GM23338 (cell line): Measurements from ENCODE around the gene TRIM52. TPM values are rescaled to one million over a fixed set of nuclear protein-coding genes. Genes with fewer than 3 reads are reported as not detected.

Experiments used
- ATAC-seq: fragments of 200-7000 bp; cut with Tn5 transposase; 3 replicates; pipeline ENCODE4 v1.9.1; 2020
- DNase-seq: peaks from one replicate; pipeline ENCODE4 v3.0.0-alpha.2; 2015; ENCODE audit warnings: low spot score
- H2AFZ ChIP-seq: fragments of 200-600 bp; sonication (generic); 2 replicates; pipeline ENCODE4 v1.8.0; 2016; ENCODE audit warnings: antibody characterized with exemption, mild to moderate bottlenecking, moderate library complexity
- H3F3A ChIP-seq: fragments of 200-600 bp; sonication (generic); replicated peaks from 2 replicates; pipeline ENCODE4 v1.8.0; 2017; ENCODE audit warnings: antibody characterized with exemption, mixed run types, low read depth
- H3K27ac ChIP-seq: fragments of 200-600 bp; sonication (generic); 2 replicates; pipeline ENCODE4 v1.6.1; 2016; ENCODE audit warnings: low read depth
- H3K27me3 ChIP-seq: fragments of 200-600 bp; sonication (generic); 2 replicates; pipeline ENCODE4 v1.8.0; 2016; ENCODE audit warnings: mild to moderate bottlenecking, mixed run types, moderate library complexity; ENCODE audit not compliant: insufficient read depth
- H3K36me3 ChIP-seq: fragments of 200-600 bp; sonication (generic); 2 replicates; pipeline ENCODE4 v1.8.0; 2016; ENCODE audit warnings: mild to moderate bottlenecking; ENCODE audit not compliant: insufficient read depth
- H3K4me1 ChIP-seq: fragments of 200-600 bp; sonication (generic); 2 replicates; pipeline ENCODE4 v1.8.0; 2016; ENCODE audit warnings: mild to moderate bottlenecking, moderate library complexity; ENCODE audit not compliant: insufficient read depth
- H3K4me2 ChIP-seq: fragments of 200-600 bp; sonication (generic); 2 replicates; pipeline ENCODE4 v1.7.1; 2017; ENCODE audit warnings: mixed run types
- H3K4me3 ChIP-seq: fragments of 200-600 bp; sonication (generic); 2 replicates; pipeline ENCODE4 v1.6.1; 2016; ENCODE audit warnings: mixed run types
- H3K79me2 ChIP-seq: fragments of 200-600 bp; sonication (generic); replicated peaks from 2 replicates; pipeline ENCODE4 v1.8.0; 2017; ENCODE audit warnings: mild to moderate bottlenecking; ENCODE audit not compliant: insufficient read depth
- H3K9me2 ChIP-seq: fragments of 200-600 bp; sonication (generic); 2 replicates; pipeline ENCODE4 v1.8.0; 2017; ENCODE audit not compliant: insufficient read depth
- H4K20me1 ChIP-seq: fragments of 200-600 bp; sonication (generic); replicated peaks from 2 replicates; pipeline ENCODE4 v1.8.0; 2017; ENCODE audit warnings: mild to moderate bottlenecking; ENCODE audit not compliant: insufficient read depth
- H3K27ac Mint-ChIP-seq: 2 replicates; pipeline ENCODE4 v1.8.0; 2020; ENCODE audit warnings: inconsistent platforms, mild to moderate bottlenecking, moderate library complexity, mixed read lengths
- H3K27me3 Mint-ChIP-seq: 3 replicates; pipeline ENCODE4 v1.8.0; 2022; ENCODE audit warnings: low read depth, mild to moderate bottlenecking, moderate library complexity, mixed read lengths, inconsistent platforms; ENCODE audit not compliant: insufficient read depth, poor library complexity
- H3K36me3 Mint-ChIP-seq: 3 replicates; pipeline ENCODE4 v1.8.0; 2021; ENCODE audit warnings: low read depth, mild to moderate bottlenecking, inconsistent platforms, moderate library complexity, mixed read lengths
- H3K4me1 Mint-ChIP-seq: 3 replicates; pipeline ENCODE4 v1.8.0; 2020; ENCODE audit warnings: mild to moderate bottlenecking, inconsistent platforms, mixed read lengths
- H3K4me3 Mint-ChIP-seq: 3 replicates; pipeline ENCODE4 v1.8.0; 2021; ENCODE audit warnings: moderate library complexity, mild to moderate bottlenecking, inconsistent platforms, mixed read lengths
- H3K9me3 Mint-ChIP-seq: 3 replicates; pipeline ENCODE4 v1.8.0; 2020; ENCODE audit warnings: moderate library complexity, mild to moderate bottlenecking, inconsistent platforms, mixed read lengths
- CREB1 ChIP-seq: fragments of 250-450 bp; sonication (Bioruptor Pico); IDR thresholded peaks from 2 replicates; pipeline ENCODE4 v1.5.0; 2020; ENCODE audit warnings: low read depth, mild to moderate bottlenecking, moderate library complexity
- EZH2 ChIP-seq: fragments of 200-600 bp; sonication (generic); IDR thresholded peaks from one replicate; pipeline ENCODE4 v1.8.0; 2017; ENCODE audit warnings: antibody characterized with exemption, mild to moderate bottlenecking, low read depth; ENCODE audit not compliant: unreplicated experiment
- EZH2phosphoT487 ChIP-seq: fragments of 200-600 bp; sonication (generic); IDR thresholded peaks from one replicate; pipeline ENCODE4 v1.8.1; 2018; ENCODE audit warnings: antibody characterized with exemption; ENCODE audit not compliant: unreplicated experiment
- JUNB ChIP-seq: IDR thresholded peaks from one replicate; pipeline ENCODE4 v1.6.1; 2016; ENCODE audit warnings: antibody characterized with exemption; ENCODE audit not compliant: unreplicated experiment
- POLR2AphosphoS5 ChIP-seq: IDR thresholded peaks from 2 replicates; pipeline ENCODE4 v1.6.1; 2016; ENCODE audit warnings: antibody characterized with exemption, low read depth
- REST ChIP-seq: IDR thresholded peaks from one replicate; pipeline ENCODE4 v1.6.1; 2018; ENCODE audit warnings: antibody characterized with exemption; ENCODE audit not compliant: unreplicated experiment
- STAT1 ChIP-seq: IDR thresholded peaks from one replicate; pipeline ENCODE4 v1.6.1; 2016; ENCODE audit warnings: antibody characterized with exemption; ENCODE audit not compliant: unreplicated experiment
- ZNF114 ChIP-seq: fragments of 250-450 bp; sonication (Bioruptor Pico); IDR thresholded peaks from 2 replicates; pipeline ENCODE4 v1.5.0; 2020; ENCODE audit warnings: mild to moderate bottlenecking, moderate library complexity
- ZNF331 ChIP-seq: fragments of 250-450 bp; sonication (Bioruptor Pico); IDR thresholded peaks from 2 replicates; pipeline ENCODE4 v1.5.0; 2020; ENCODE audit warnings: low read depth, mild to moderate bottlenecking, moderate library complexity
- ZNF462 ChIP-seq: fragments of 250-450 bp; sonication (Bioruptor Pico); IDR thresholded peaks from 2 replicates; pipeline ENCODE4 v1.5.0; 2020; ENCODE audit warnings: mild to moderate bottlenecking, moderate library complexity
- polyA plus RNA-seq: library from polyadenylated mRNA; unstranded; fragments of >200 nt; fragmentation: Nextera tagmentation; extraction: Ambion mirVana; gene quantifications from 2 replicates; pipeline ENCODE4 v1.2.1, GENCODE V29; 2016
- total RNA-seq: library from RNA; depleted of rRNA; stranded (reverse); fragments of >200 nt; shearing (Covaris generic); gene quantifications from 2 replicates; pipeline ENCODE4 v1.2.3, GENCODE V29; 2014

The TRIM52 gene
- total and polyA plus RNA-seq, 2 experiments from 2014 or later: 6.2 to 8.1 TPM

GRCh38 chr5:181283347-181283746 lies 22.4 kb upstream of the TRIM52 start:
- peaks cover 2% of the 10 kb centered on the region; the same call in 2 of the 3 replicates for H3K4me1 Mint-ChIP-seq
- peaks cover 5% of the 10 kb centered on the region for H3K27me3 Mint-ChIP-seq
- H3K4me1 ChIP-seq: 0 out of 2 replicates have a peak, but pooled peaks cover 4% of the 10 kb centered on the region
- no peaks in the 10 kb centered on the region for H3K9me2 ChIP-seq
- no peak overlapping the region for H3K4me3 Mint-ChIP-seq
- H3K36me3 ChIP-seq: peaks cover 4% of the 10 kb centered on the region; the same call in 1 of the 2 replicates
- no peak overlapping the region for H3K27ac ChIP-seq
- peaks cover 43% of the 10 kb centered on the region for H3K79me2 ChIP-seq
- no peak overlapping the region for H3K4me3 ChIP-seq
- H3K9me3 Mint-ChIP-seq: no peaks in the 10 kb centered on the region
- no peaks in the 10 kb centered on the region for H3F3A ChIP-seq
- H2AFZ ChIP-seq: no peak overlapping the region
- H3K4me2 ChIP-seq: no peak overlapping the region
- ATAC-seq (no peak), DNase-seq (no peak)
- TF ChIP-seq ZNF331 (CRISPR knock-in tag): no peak
- H3K27ac Mint-ChIP-seq: no peak overlapping the region
- peaks cover 29% of the 10 kb centered on the region for H3K36me3 Mint-ChIP-seq
- H3K27me3 ChIP-seq: no peaks in the 10 kb centered on the region; the same call in 1 of the 2 replicates
- H4K20me1 ChIP-seq: peaks cover 15% of the 10 kb centered on the region; the same call in 1 of the 2 replicates

- H3K27me3 Mint-ChIP-seq: peaks cover 5% of the 10 kb centered on the region
- peaks cover 2% of the 10 kb centered on the region; the same call in 2 of the 3 replicates for H3K4me1 Mint-ChIP-seq
- no peak overlapping the region for H3K27ac Mint-ChIP-seq
- Histone ChIP-seq H2AFZ (no peak overlapping the region), H4K20me1 (peaks cover 13% of the 10 kb centered on the region; the same call in 1 of the 2 replicates), H3K36me3 (peaks cover 4% of the 10 kb centered on the region; the same call in 1 of the 2 replicates), H3K9me2 (no peaks in the 10 kb centered on the region), H3K4me2 (no peak overlapping the region), H3K27me3 (no peaks in the 10 kb centered on the region; the same call in 1 of the 2 replicates), H3K4me3 (no peak overlapping the region), H3F3A (no peaks in the 10 kb centered on the region), H3K27ac (no peak overlapping the region), H3K79me2 (peaks cover 43% of the 10 kb centered on the region), H3K4me1 (0 out of 2 replicates have a peak, but pooled peaks cover 4% of the 10 kb centered on the region)
- DNase-seq (no peak), ATAC-seq (no peak)
- no peak overlapping the region for H3K4me3 Mint-ChIP-seq
- no peaks in the 10 kb centered on the region for H3K9me3 Mint-ChIP-seq
- H3K36me3 Mint-ChIP-seq: peaks cover 25% of the 10 kb centered on the region
- TF ChIP-seq EZH2 (no peak), JUNB (no peak), ZNF331 (CRISPR knock-in tag) (no peak), POLR2AphosphoS5 (no peak), ZNF114 (CRISPR knock-in tag) (no peak), CREB1 (CRISPR knock-in tag) (no peak), EZH2phosphoT487 (no peak), STAT1 (no peak), REST (no peak), ZNF462 (CRISPR knock-in tag) (no peak)
Observed at GRCh38 chr5:181282874-181283273, 21.9 kb upstream of the TRIM52 start.
